GM18951 (cell line): ENCODE results near the gene SCUBE3.

ENCODE experiments used
- POLR2A ChIP-seq: IDR thresholded peaks from 4 replicates; pipeline ENCODE4 v1.6.1; 2011; ENCODE audit warnings: mild to moderate bottlenecking; ENCODE audit not compliant: insufficient read length, insufficient read depth; ENCODE audit errors: extremely low read depth
- in situ Hi-C: fragments of 300-500 bp; cut with MboI; formaldehyde crosslinking; loops from one replicate; pipeline ENCODE4 v1.12.0; 2022; ENCODE audit warnings: low sequenced_read_pairs, mixed read lengths, inconsistent platforms; ENCODE audit not compliant: unreplicated experiment

The SCUBE3 gene

DNA sequence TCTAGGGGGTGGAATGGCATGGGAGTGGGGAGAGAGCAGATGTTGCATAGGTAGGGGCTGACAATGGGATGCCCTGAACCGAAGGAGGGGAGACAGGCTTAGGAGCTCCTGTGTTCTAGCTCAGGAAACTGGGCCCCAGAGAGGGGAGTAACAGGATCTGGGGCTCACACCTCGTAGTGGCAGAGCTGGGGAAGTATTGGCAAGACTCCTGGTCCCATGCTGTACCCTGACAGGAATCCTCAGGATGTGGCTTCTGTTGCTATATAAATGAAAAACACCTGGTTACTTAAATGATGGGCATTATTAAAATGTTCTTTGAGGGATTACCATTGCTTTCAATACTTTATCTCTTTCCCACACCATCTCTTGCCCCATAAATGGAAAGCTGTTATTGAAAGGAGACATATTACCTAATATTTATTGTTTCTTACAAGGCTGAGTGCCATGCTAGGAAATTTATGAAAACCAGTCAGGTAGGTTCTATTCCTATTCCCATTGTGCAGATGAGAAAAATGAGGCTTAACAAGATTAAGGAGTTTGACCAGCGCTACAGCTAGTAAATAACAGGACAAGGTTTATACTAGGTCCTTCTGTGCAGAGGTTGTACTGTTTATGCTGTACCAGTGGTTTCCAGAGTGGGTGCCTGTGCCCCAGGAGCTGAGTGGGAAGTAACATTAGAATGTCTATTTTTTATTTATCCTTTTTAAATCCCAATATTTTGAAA lies 37.3 kb upstream of the SCUBE3 start:
- in situ Hi-C loops = no loop called here
- no peak for TF ChIP-seq POLR2A

- in situ Hi-C loops = no loop called here
- TF ChIP-seq POLR2A = no peak
These were observed 36.6 kb upstream of the SCUBE3 start for GRCh38 chr6:35177157-35177556.

- in situ Hi-C loops = no loop called here
- no peak for TF ChIP-seq POLR2A
These were observed 36.2 kb upstream of the SCUBE3 start for GRCh38 chr6:35177596-35177995.

- in situ Hi-C loops = no loop called here
- no peak for TF ChIP-seq POLR2A
These were observed 35.7 kb upstream of the SCUBE3 start for GRCh38 chr6:35178012-35178411.

- in situ Hi-C loops = no loop called here
- no peak for TF ChIP-seq POLR2A
These were observed 34.6 kb upstream of the SCUBE3 start for GRCh38 chr6:35178932-35179832.

DNA sequence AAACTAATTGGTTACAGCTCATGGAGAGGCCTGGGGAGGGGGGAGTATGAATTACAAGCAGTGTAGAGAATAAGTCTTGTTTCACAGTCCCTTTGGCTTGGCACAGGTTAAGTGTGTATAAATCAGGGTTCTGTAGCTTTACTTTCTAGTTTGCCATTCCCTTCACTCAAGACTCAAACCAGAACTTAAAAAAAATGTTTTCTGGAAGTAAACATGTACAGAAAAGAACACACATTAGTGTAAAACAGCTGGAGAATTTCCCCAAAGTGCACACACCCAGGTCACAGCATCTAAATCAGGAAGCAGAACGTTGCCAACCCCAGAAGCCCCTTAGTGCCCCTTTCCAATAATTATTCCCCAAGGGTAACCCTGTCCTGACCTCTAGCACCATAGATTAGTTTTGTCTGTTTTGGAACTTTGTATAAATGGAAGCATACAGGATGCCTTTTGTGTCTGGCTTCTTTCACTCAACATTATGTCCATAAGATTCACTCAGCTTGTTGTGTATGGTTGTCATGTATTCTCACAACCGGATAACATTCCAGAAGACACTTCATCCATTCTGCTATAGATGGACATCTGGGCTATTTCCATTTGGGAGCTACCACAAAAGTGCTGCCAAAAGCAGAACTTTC lies 33.7 kb upstream of the SCUBE3 start:
- no peak for TF ChIP-seq POLR2A
- in situ Hi-C loops = no loop called here

DNA sequence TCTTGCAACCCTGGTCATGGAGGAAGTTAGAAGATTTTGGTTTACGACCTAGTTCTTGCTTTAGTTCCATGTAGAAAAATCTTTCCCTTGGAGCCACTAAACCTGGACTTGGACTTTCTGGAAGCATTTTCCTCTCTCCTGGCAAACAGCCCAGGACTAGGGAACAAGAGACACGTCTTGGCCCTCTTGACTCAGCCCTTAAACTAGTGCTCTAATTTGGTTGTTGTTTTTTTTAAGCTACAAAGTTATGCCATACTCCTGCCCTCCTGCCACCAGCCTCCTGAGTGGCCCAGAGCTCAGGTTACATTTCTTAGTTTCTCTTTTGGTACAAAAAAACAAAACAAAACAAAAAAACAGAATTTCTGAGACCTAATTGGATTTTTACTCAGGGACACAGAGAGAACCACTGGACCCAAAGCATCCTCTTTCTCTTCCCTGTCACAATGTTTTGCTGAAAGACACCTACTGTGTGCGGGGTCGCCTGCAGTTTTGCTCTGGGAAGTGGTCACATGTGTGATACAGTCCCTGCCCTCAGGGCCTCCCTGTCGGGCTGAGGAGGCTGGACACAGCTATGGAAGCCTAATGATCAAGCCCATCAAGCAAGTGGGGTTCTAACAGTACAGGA lies 32.3 kb upstream of the SCUBE3 start:
- in situ Hi-C loops = no loop called here
- TF ChIP-seq POLR2A = no peak

GRCh38 chr6:35181933-35182612 lies 31.7 kb upstream of the SCUBE3 start:
- no peak for TF ChIP-seq POLR2A
- in situ Hi-C loops = no loop called here

GRCh38 chr6:35183281-35183680 lies 30.5 kb upstream of the SCUBE3 start:
- TF ChIP-seq POLR2A = no peak
- in situ Hi-C loops = no loop called here

DNA sequence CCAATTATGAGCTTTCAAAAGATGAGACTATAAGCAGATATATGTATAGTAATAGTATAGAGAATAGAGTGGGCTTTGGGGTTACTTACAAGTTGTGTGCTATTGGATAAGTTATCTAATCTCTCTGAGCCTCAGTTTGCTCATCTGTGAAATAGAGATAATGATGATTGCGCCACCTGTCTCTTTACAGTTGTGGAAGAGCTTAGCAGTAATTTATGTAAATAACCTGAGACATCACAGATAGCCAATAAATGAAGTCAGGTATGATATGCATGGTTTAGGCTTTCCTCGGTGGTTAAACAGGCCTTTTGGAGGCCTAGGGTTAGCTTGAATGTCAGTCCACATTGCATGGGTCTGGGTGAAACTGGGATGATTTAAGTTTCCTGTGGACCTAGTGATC lies 29.8 kb upstream of the SCUBE3 start:
- no peak for TF ChIP-seq POLR2A
- in situ Hi-C loops = no loop called here

- no peak for TF ChIP-seq POLR2A
- in situ Hi-C loops = no loop called here
These were observed 29.0 kb upstream of the SCUBE3 start for GRCh38 chr6:35184580-35185301.

- no peak for TF ChIP-seq POLR2A
- in situ Hi-C loops = no loop called here
These were observed 28.5 kb upstream of the SCUBE3 start for GRCh38 chr6:35185302-35185681.
